HepG2 (cell line): ENCODE measurements around the gene FSIP1. TPM values are rescaled to one million over a fixed set of nuclear protein-coding genes. Genes with fewer than 3 reads are reported as not detected.
A peak's percentile ranks its signal among the peaks of the same experiment; 100 is the strongest.

Source experiments
- ELF3 ChIP-seq: IDR thresholded peaks from 2 replicates; pipeline ENCODE4 v1.6.1; 2016; ENCODE audit warnings: missing genetic modification reagents, missing compliant biosample characterization
- EP300 ChIP-seq, 3 experiments: sonication (generic) in 1 of 3; formaldehyde crosslinking in 1 of 3; IDR thresholded peaks; 2 replicates each; pipeline versions ENCODE4 v1.5.1 to v1.6.1; 2011 to 2020; ENCODE audit warnings: low read depth in 2 of 3, low read length in 2 of 3, borderline replicate concordance in 1 of 3, improper control_type of control experiment in 1 of 3, mild to moderate bottlenecking in 1 of 3, missing genetic modification reagents in 1 of 3, moderate library complexity in 1 of 3
- HMG20B ChIP-seq: conservative IDR thresholded peaks from 2 replicates; pipeline ENCODE4 v1.6.1; 2016; ENCODE audit warnings: missing genetic modification reagents, missing compliant biosample characterization
- JUN ChIP-seq: sonication (generic); formaldehyde crosslinking; IDR thresholded peaks from 2 replicates; pipeline ENCODE4 v1.4.0; 2020; ENCODE audit warnings: mild to moderate bottlenecking, missing genetic modification reagents
- KDM4B ChIP-seq: sonication (generic); formaldehyde crosslinking; IDR thresholded peaks from 2 replicates; pipeline ENCODE4 v1.4.0; 2020; ENCODE audit warnings: missing genetic modification reagents
- MXD1 ChIP-seq: sonication (generic); formaldehyde crosslinking; IDR thresholded peaks from 2 replicates; pipeline ENCODE4 v1.4.0; 2020; ENCODE audit warnings: mild to moderate bottlenecking, missing genetic modification reagents
- PPARG ChIP-seq: conservative IDR thresholded peaks from 2 replicates; pipeline ENCODE4 v1.6.1; 2016; ENCODE audit warnings: missing biosample characterization, missing genetic modification reagents
- PRMT3 ChIP-seq: sonication (generic); formaldehyde crosslinking; IDR thresholded peaks from 2 replicates; pipeline ENCODE4 v1.8.1; 2022; ENCODE audit warnings: low read depth, mild to moderate bottlenecking, moderate library complexity, missing genetic modification reagents, borderline replicate concordance
- SATB2 ChIP-seq: sonication (generic); formaldehyde crosslinking; IDR thresholded peaks from 2 replicates; pipeline ENCODE4 v1.5.0; 2020; ENCODE audit warnings: missing genetic modification reagents
- SIX1 ChIP-seq: sonication (generic); formaldehyde crosslinking; IDR thresholded peaks from 2 replicates; pipeline ENCODE4 v1.4.0; 2020; ENCODE audit warnings: missing genetic modification reagents, borderline replicate concordance
- TMF1 ChIP-seq: sonication (generic); formaldehyde crosslinking; IDR thresholded peaks from 2 replicates; pipeline ENCODE4 v1.8.1; 2022; ENCODE audit warnings: low read depth, missing genetic modification reagents
- ZNF124 ChIP-seq: sonication (generic); formaldehyde crosslinking; IDR thresholded peaks from 2 replicates; pipeline ENCODE4 v1.4.0; 2020; ENCODE audit warnings: missing genetic modification reagents
- ZNF20 ChIP-seq: sonication (generic); formaldehyde crosslinking; IDR thresholded peaks from 2 replicates; pipeline ENCODE4 v1.4.0; 2020; ENCODE audit warnings: mild to moderate bottlenecking, moderate library complexity, missing genetic modification reagents
- ZNF382 ChIP-seq: sonication (generic); formaldehyde crosslinking; IDR thresholded peaks from 2 replicates; pipeline ENCODE4 v1.5.0; 2020; ENCODE audit warnings: missing genetic modification reagents, mild to moderate bottlenecking, borderline replicate concordance
- ZNF430 ChIP-seq: sonication (generic); formaldehyde crosslinking; IDR thresholded peaks from 2 replicates; pipeline ENCODE4 v1.9.0; 2021; ENCODE audit warnings: mild to moderate bottlenecking, missing genetic modification reagents
- ZNF570 ChIP-seq: sonication (generic); formaldehyde crosslinking; IDR thresholded peaks from 2 replicates; pipeline ENCODE4 v1.4.0; 2020; ENCODE audit warnings: mild to moderate bottlenecking, missing genetic modification reagents, borderline replicate concordance
- ZNF646 ChIP-seq: sonication (generic); formaldehyde crosslinking; IDR thresholded peaks from 2 replicates; pipeline ENCODE4 v1.9.0; 2021; ENCODE audit warnings: mild to moderate bottlenecking, missing genetic modification reagents
- ZNF788 ChIP-seq: sonication (generic); formaldehyde crosslinking; IDR thresholded peaks from 2 replicates; pipeline ENCODE4 v1.5.0; 2020; ENCODE audit warnings: mild to moderate bottlenecking, missing genetic modification reagents, borderline replicate concordance
- ZSCAN22 ChIP-seq: sonication (generic); formaldehyde crosslinking; IDR thresholded peaks from 2 replicates; pipeline ENCODE4 v1.4.0; 2020; ENCODE audit warnings: mild to moderate bottlenecking, missing genetic modification reagents
- polyA plus RNA-seq, 8 experiments: library from polyadenylated mRNA; depleted of rRNA in 3 of 8; stranded (reverse) in 7 of 8; unstranded in 1 of 8; fragments of >200 nt; fragmentation: Illumina TruSeq in 4 of 8; extraction: Trizol in 4 of 8; gene quantifications; 2 replicates each; pipeline versions ENCODE4 v1.2.1 to v1.2.3, GENCODE V29; 2011 to 2016; ENCODE audit warnings: low read depth in 4 of 8, missing spikeins in 1 of 8, mixed read lengths in 1 of 8; ENCODE audit not compliant: insufficient read depth in 1 of 8
- total RNA-seq, 5 experiments: library from RNA; depleted of rRNA; stranded (reverse); fragments of >200 nt; fragmentation: Illumina TruSeq; extraction: Trizol; gene quantifications; 2 replicates each; pipeline ENCODE4 v1.2.3, GENCODE V29; 2016; ENCODE audit warnings: low read depth in 1 of 5
- TF ChIP-seq, protein P1 (sequence below): sonication (generic); formaldehyde crosslinking; IDR thresholded peaks from 2 replicates; pipeline ENCODE4 v1.8.0; 2022; ENCODE audit warnings: mild to moderate bottlenecking, missing genetic modification reagents, moderate library complexity
- TF ChIP-seq, protein P2 (sequence below): IDR thresholded peaks from 2 replicates; pipeline ENCODE4 v1.6.1; 2016; ENCODE audit warnings: control low read depth

FSIP1 gene
- total and polyA plus RNA-seq, 2 of the 13 experiments (the other 11 are each of a cell fraction or from before 2014, with no cell fraction given): 0.18 TPM; not detected in 1

GRCh38 chr15:39579487-39580116 lies 203.0 kb downstream of the FSIP1 start (continued):
- TF ChIP-seq ZNF646 (CRISPR knock-in tag) (no peak), PPARG (CRISPR knock-in tag) (no peak), KDM4B (CRISPR knock-in tag) (no peak), JUN (no peak; the same call in 1 of the 2 replicates), TMF1 (CRISPR knock-in tag) (no peak), ZSCAN22 (CRISPR knock-in tag) (no peak), ELF3 (0 out of 2 replicates have a peak, but pooled peaks have one; percentile 4), ZNF20 (CRISPR knock-in tag) (no peak), EP300 (IDR thresholded peaks at IDR 0.05; ENCODE audit: low read depth in 2 of 2, low read length in 2 of 2) (no peak), EP300 (CRISPR knock-in tag; IDR thresholded peaks at IDR 0.05; ENCODE audit: borderline replicate concordance) (0 out of 2 replicates have a peak, but pooled peaks have one; percentile 19), SATB2 (CRISPR knock-in tag) (no peak), ZNF570 (CRISPR knock-in tag) (no peak), ZNF124 (CRISPR knock-in tag) (no peak), ZNF382 (CRISPR knock-in tag) (no peak), MXD1 (CRISPR knock-in tag) (no peak), ZNF788 (no peak), HMG20B (CRISPR knock-in tag) (0 out of 2 replicates have a peak, but pooled peaks have one; percentile 17), ZNF430 (CRISPR knock-in tag) (no peak), SIX1 (CRISPR knock-in tag) (no peak), PRMT3 (CRISPR knock-in tag) (no peak)
- TF ChIP-seq, protein P1, sequence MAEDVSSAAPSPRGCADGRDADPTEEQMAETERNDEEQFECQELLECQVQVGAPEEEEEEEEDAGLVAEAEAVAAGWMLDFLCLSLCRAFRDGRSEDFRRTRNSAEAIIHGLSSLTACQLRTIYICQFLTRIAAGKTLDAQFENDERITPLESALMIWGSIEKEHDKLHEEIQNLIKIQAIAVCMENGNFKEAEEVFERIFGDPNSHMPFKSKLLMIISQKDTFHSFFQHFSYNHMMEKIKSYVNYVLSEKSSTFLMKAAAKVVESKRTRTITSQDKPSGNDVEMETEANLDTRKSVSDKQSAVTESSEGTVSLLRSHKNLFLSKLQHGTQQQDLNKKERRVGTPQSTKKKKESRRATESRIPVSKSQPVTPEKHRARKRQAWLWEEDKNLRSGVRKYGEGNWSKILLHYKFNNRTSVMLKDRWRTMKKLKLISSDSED (CRISPR knock-in tag): no peak
- TF ChIP-seq, protein P2, sequence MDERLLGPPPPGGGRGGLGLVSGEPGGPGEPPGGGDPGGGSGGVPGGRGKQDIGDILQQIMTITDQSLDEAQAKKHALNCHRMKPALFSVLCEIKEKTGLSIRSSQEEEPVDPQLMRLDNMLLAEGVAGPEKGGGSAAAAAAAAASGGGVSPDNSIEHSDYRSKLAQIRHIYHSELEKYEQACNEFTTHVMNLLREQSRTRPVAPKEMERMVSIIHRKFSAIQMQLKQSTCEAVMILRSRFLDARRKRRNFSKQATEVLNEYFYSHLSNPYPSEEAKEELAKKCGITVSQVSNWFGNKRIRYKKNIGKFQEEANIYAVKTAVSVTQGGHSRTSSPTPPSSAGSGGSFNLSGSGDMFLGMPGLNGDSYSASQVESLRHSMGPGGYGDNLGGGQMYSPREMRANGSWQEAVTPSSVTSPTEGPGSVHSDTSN (CRISPR knock-in tag): no peak
